H9 (cell line): ENCODE results near the gene BCHE. TPM values are rescaled to one million over a fixed set of nuclear protein-coding genes. Genes with fewer than 3 reads are reported as not detected.

Experiments
- DNase-seq: peaks from one replicate; pipeline ENCODE4 v3.0.0-alpha.2; 2017
- H2AFZ ChIP-seq: one replicate; pipeline ENCODE4 v1.6.1; 2013; ENCODE audit warnings: mild to moderate bottlenecking, low read length, control low read depth, moderate library complexity
- H2AK5ac ChIP-seq: 2 replicates; pipeline ENCODE4 v1.6.1; 2013; ENCODE audit warnings: low read length, control low read depth, mixed read lengths; ENCODE audit not compliant: insufficient read length
- H2BK120ac ChIP-seq: one replicate; pipeline ENCODE4 v1.6.1; 2013; ENCODE audit warnings: low read depth, mild to moderate bottlenecking, low read length, control low read depth, inconsistent platforms; ENCODE audit not compliant: poor library complexity, severe bottlenecking
- H2BK12ac ChIP-seq: 2 replicates; pipeline ENCODE4 v1.6.1; 2013; ENCODE audit warnings: low read length, control low read depth, mixed read lengths, low read depth; ENCODE audit not compliant: insufficient read length
- H2BK15ac ChIP-seq: 2 replicates; pipeline ENCODE4 v1.6.1; 2013; ENCODE audit warnings: low read depth, low read length, control low read depth
- H2BK20ac ChIP-seq: one replicate; pipeline ENCODE4 v1.6.1; 2013; ENCODE audit warnings: low read depth, mild to moderate bottlenecking, low read length, control low read depth, inconsistent platforms; ENCODE audit not compliant: poor library complexity, severe bottlenecking
- H2BK5ac ChIP-seq: 2 replicates; pipeline ENCODE4 v1.6.1; 2013; ENCODE audit warnings: low read length, control low read depth, mixed read lengths; ENCODE audit not compliant: insufficient read length
- H3K14ac ChIP-seq: 2 replicates; pipeline ENCODE4 v1.6.1; 2013; ENCODE audit warnings: low read length, control low read depth; ENCODE audit not compliant: insufficient read depth
- H3K18ac ChIP-seq: 2 replicates; pipeline ENCODE4 v1.6.1; 2013; ENCODE audit warnings: low read depth, mild to moderate bottlenecking, mixed read lengths, low read length, control low read depth; ENCODE audit not compliant: insufficient read length
- H3K23ac ChIP-seq: 2 replicates; pipeline ENCODE4 v1.6.1; 2013; ENCODE audit warnings: low read length, control low read depth, mixed read lengths, low read depth; ENCODE audit not compliant: insufficient read length
- H3K23me2 ChIP-seq: 2 replicates; pipeline ENCODE4 v1.6.1; 2013; ENCODE audit warnings: low read depth, mild to moderate bottlenecking, mixed read lengths, low read length, control low read depth; ENCODE audit not compliant: insufficient read length, poor library complexity, severe bottlenecking
- H3K27ac ChIP-seq: 2 replicates; pipeline ENCODE4 v1.5.1; 2013; ENCODE audit warnings: low read length, control low read depth, mixed read lengths, low read depth; ENCODE audit not compliant: insufficient read length
- H3K27me3 ChIP-seq: 2 replicates; pipeline ENCODE4 v1.6.1; 2013; ENCODE audit warnings: low read length, control low read depth, inconsistent platforms; ENCODE audit not compliant: insufficient read depth
- H3K4ac ChIP-seq: 2 replicates; pipeline ENCODE4 v1.6.1; 2013; ENCODE audit warnings: low read depth, mild to moderate bottlenecking, control low read depth, inconsistent platforms, low read length, moderate library complexity
- H3K4me1 ChIP-seq: 2 replicates; pipeline ENCODE4 v1.6.1; 2013; ENCODE audit warnings: low read length, control low read depth, inconsistent platforms; ENCODE audit not compliant: insufficient read depth
- H3K4me2 ChIP-seq: 2 replicates; pipeline ENCODE4 v1.6.1; 2013; ENCODE audit warnings: low read length, control low read depth, mixed read lengths; ENCODE audit not compliant: insufficient read length, insufficient read depth
- H3K56ac ChIP-seq: 2 replicates; pipeline ENCODE4 v1.6.1; 2013; ENCODE audit warnings: low read depth, mild to moderate bottlenecking, mixed read lengths, low read length, control low read depth; ENCODE audit not compliant: insufficient read length
- H3K79me1 ChIP-seq: 2 replicates; pipeline ENCODE4 v1.6.1; 2013; ENCODE audit warnings: low read depth, mild to moderate bottlenecking, moderate library complexity, low read length, control low read depth, inconsistent platforms; ENCODE audit not compliant: insufficient read depth, poor library complexity, severe bottlenecking
- H3K79me2 ChIP-seq: 2 replicates; pipeline ENCODE4 v1.6.1; 2013; ENCODE audit warnings: low read length, control low read depth, inconsistent platforms; ENCODE audit not compliant: insufficient read depth
- H3K9ac ChIP-seq: 2 replicates; pipeline ENCODE4 v1.6.1; 2013; ENCODE audit warnings: low read length, control low read depth, mixed read lengths; ENCODE audit not compliant: insufficient read length; ENCODE audit errors: extremely low read depth
- H3K9me3 ChIP-seq: one replicate; pipeline ENCODE4 v1.6.1; 2013; ENCODE audit warnings: low read depth, low read length, inconsistent platforms; ENCODE audit not compliant: control insufficient read depth
- H3T11ph ChIP-seq: one replicate; pipeline ENCODE4 v1.6.1; 2013; ENCODE audit warnings: mild to moderate bottlenecking, low read length, control low read depth, inconsistent platforms
- H4K20me1 ChIP-seq: one replicate; pipeline ENCODE4 v1.6.1; 2013; ENCODE audit not compliant: control insufficient read depth, insufficient read length, insufficient read depth
- H4K5ac ChIP-seq: 2 replicates; pipeline ENCODE4 v1.6.1; 2013; ENCODE audit warnings: low read depth, mild to moderate bottlenecking, mixed read lengths, low read length, control low read depth; ENCODE audit not compliant: insufficient read length
- H4K8ac ChIP-seq: replicated peaks from 2 replicates; pipeline ENCODE4 v1.6.1; 2013; ENCODE audit warnings: low read length, control low read depth, mixed read lengths, low read depth; ENCODE audit not compliant: insufficient read length
- H4K91ac ChIP-seq: 2 replicates; pipeline ENCODE4 v1.6.1; 2013; ENCODE audit warnings: low read depth, mild to moderate bottlenecking, moderate library complexity, mixed read lengths, low read length, control low read depth; ENCODE audit not compliant: insufficient read length
- H3K27ac Mint-ChIP-seq, 3 experiments: 2 replicates in 2 of 3; 3 replicates in 1 of 3; pipeline ENCODE4 v1.8.0; 2020 to 2021; ENCODE audit warnings: mixed read lengths in 3 of 3, mild to moderate bottlenecking in 1 of 3, moderate library complexity in 1 of 3
- H3K27me3 Mint-ChIP-seq: 2 replicates; pipeline ENCODE4 v1.8.0; 2021; ENCODE audit warnings: low read depth, mild to moderate bottlenecking, moderate library complexity, mixed read lengths
- H3K36me3 Mint-ChIP-seq, 3 experiments: 2 replicates in 2 of 3; 3 replicates in 1 of 3; pipeline ENCODE4 v1.8.0; 2020 to 2021; ENCODE audit warnings: low read depth in 3 of 3, mixed read lengths in 3 of 3; ENCODE audit not compliant: insufficient read depth in 1 of 3
- H3K4me1 Mint-ChIP-seq, 2 experiments: 2 replicates each; pipeline ENCODE4 v1.8.0; 2020; ENCODE audit warnings: mixed read lengths in 2 of 2
- H3K4me3 Mint-ChIP-seq, 2 experiments: 2 replicates in 1 of 2; 3 replicates in 1 of 2; pipeline ENCODE4 v1.8.0; 2020 to 2021; ENCODE audit warnings: mild to moderate bottlenecking in 2 of 2, mixed read lengths in 2 of 2, moderate library complexity in 1 of 2
- H3K9me3 Mint-ChIP-seq, 2 experiments: 2 replicates in 1 of 2; 3 replicates in 1 of 2; pipeline ENCODE4 v1.8.0; 2020; ENCODE audit warnings: mild to moderate bottlenecking in 2 of 2, mixed read lengths in 2 of 2, moderate library complexity in 1 of 2
- CTCF ChIP-seq: fragments of 200-600 bp; sonication (generic); conservative IDR thresholded peaks from 3 replicates; pipeline ENCODE4 v1.8.0; 2021; ENCODE audit warnings: antibody characterized with exemption, mild to moderate bottlenecking
- WGBS: extraction: QIAGEN DNeasy Blood & Tissue Kit; methylation state at CpG from one replicate; pipeline ENCODE4 v1.1.7; 2013; ENCODE audit warnings: missing lambda C conversion rate, low lambda C conversion rate, mixed read lengths; ENCODE audit not compliant: insufficient read length; ENCODE audit errors: extremely low coverage; 5-methylcytosine and 5-hydroxymethylcytosine counted together
- total RNA-seq: library from RNA; stranded (reverse); gene quantifications from 2 replicates; pipeline ENCODE4 v1.2.1, GENCODE V29; 2021

Gene BCHE
- total RNA-seq, 1 experiment from 2014 or later, result 1.4 TPM

- Histone ChIP-seq H4K20me1 (no peaks in the 10 kb centered on the region), H3K9me3 (no peaks in the 10 kb centered on the region), H2BK15ac (no peak overlapping the region), H3K23ac (no peak overlapping the region), H3K4ac (no peak overlapping the region), H4K5ac (no peak overlapping the region), H2BK120ac (no peak overlapping the region), H3K23me2 (no peaks in the 10 kb centered on the region), H3K4me1 (no peaks in the 10 kb centered on the region), H2BK5ac (no peak overlapping the region), H3K9ac (no peak overlapping the region), H3T11ph (no peak overlapping the region), H3K14ac (no peak overlapping the region), H4K8ac (no peak overlapping the region), H3K79me2 (no peaks in the 10 kb centered on the region), H3K18ac (no peak overlapping the region), H3K27me3 (no peaks in the 10 kb centered on the region), H2AFZ (peak overlapping the region; percentile 48), H4K91ac (no peak overlapping the region), H2BK20ac (no peak overlapping the region), H3K27ac (peak overlapping the region; percentile 1), H3K4me2 (no peak overlapping the region), H2AK5ac (no peak overlapping the region), H2BK12ac (no peak overlapping the region), H3K56ac (no peak overlapping the region), H3K79me1 (no peaks in the 10 kb centered on the region)
- peaks cover 8 to 18% of the 10 kb centered on the region in 2 experiments for H3K4me1 Mint-ChIP-seq
- no peak overlapping the region for H3K4me3 Mint-ChIP-seq
- no peak for TF ChIP-seq CTCF
- H3K27me3 Mint-ChIP-seq, result no peaks in the 10 kb centered on the region
- H3K27ac Mint-ChIP-seq, result peak overlapping the region; percentile 2 to 54 (median 7); a peak in 4 of 7 replicates
- H3K36me3 Mint-ChIP-seq, result no peaks in the 10 kb centered on the region
- no CpG with 5 or more reads among the region's 8 CpGs for WGBS
- H3K9me3 Mint-ChIP-seq, result peaks cover 0 to under 1% of the 10 kb centered on the region in 2 experiments; a peak in 2 of 5 replicates
- no peak for DNase-seq
These were observed 46.7 kb upstream of the BCHE start for GRCh38 chr3:165883863-165884478.
